GM12874 (cell line): Measurements from ENCODE around the gene LRRC71.
A peak's percentile ranks its signal among the peaks of the same experiment; 100 is the strongest.

ENCODE experiments used
- TF ChIP-seq, protein P1 (sequence below): IDR thresholded peaks from 2 replicates; pipeline ENCODE4 v1.5.1; 2011; ENCODE audit warnings: low read depth, mild to moderate bottlenecking, control low read depth, low read length, moderate library complexity; ENCODE audit not compliant: insufficient read depth

LRRC71 gene

DNA sequence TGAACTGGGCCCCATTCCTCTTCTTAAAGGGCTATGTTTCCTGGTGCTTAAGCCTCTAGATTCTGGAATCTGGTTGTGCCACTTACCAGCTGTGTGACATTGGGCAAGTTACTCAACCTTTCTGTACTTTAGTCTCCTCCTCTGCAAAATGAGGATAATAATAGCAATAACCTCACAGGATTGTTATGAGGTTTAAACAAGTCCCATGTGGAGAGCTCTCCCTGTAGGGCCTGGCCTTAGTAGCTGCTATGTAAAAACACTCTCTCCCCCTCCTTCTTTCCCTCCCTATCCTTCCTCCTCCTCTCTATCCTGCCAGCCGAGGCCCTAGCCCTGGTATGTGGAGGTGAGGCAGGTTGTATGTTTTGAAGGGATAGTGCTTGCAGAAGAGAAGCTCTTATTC is 35.1 kb upstream of the LRRC71 start:
- TF ChIP-seq, protein P1, sequence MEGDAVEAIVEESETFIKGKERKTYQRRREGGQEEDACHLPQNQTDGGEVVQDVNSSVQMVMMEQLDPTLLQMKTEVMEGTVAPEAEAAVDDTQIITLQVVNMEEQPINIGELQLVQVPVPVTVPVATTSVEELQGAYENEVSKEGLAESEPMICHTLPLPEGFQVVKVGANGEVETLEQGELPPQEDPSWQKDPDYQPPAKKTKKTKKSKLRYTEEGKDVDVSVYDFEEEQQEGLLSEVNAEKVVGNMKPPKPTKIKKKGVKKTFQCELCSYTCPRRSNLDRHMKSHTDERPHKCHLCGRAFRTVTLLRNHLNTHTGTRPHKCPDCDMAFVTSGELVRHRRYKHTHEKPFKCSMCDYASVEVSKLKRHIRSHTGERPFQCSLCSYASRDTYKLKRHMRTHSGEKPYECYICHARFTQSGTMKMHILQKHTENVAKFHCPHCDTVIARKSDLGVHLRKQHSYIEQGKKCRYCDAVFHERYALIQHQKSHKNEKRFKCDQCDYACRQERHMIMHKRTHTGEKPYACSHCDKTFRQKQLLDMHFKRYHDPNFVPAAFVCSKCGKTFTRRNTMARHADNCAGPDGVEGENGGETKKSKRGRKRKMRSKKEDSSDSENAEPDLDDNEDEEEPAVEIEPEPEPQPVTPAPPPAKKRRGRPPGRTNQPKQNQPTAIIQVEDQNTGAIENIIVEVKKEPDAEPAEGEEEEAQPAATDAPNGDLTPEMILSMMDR = no peak

DNA sequence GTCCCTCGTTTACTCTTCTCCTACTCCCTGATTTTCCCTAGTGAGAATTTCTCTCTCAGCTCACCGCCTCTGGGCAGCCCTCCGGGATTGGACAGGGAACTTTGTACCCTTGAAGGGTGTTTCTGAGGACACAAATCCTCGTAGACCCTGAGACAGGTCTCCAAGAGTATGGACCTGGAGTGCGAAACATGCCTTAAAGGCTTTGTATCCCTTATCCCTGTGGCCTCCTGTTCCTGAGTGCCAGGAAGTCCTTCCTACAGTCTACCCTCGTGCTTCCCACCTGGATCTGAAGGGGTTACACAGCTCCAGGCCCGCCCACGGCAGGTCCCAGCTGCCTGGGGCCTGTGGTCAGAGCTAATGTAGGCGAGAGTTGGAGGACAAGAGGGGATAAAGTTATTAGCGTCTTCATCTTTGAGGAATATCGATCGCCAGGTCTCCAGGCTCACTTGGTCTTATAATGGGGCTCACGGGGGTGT is 34.5 kb upstream of the LRRC71 start:
- TF ChIP-seq, protein P1 = no peak

DNA sequence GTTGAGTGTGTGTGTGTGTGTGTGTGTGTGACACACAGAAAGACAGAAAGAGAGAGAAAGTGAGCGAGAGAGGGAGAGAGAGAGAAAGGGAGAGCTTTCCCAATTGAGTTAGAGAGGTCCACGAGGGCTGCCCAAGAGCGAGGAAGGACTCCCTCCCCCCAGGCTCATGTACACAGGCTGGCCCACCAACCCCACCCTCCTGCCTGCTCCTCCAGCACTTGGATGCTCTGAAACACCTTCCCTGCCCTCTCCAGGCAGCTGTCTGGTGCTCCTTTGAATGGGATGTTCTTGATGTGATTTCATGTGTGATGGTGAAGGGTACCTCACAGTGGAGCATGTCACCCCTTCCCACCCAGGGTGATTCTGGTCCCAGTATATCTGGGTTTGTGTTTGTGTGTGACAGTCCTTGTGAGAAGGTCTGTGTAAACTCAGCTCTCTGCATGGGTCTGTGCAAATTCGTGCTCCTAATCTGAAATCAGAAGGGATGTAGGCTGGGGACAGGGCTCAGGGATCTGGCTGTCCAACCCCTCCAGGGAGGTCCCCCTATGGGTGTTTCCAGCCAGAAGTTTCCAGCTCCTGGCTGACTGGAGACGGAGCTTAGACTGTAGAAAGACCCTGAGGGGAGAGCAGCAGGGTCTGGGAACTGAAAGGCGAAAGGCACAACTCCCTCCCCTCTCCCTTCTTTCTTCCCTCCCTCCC is 33.7 kb upstream of the LRRC71 start:
- TF ChIP-seq, protein P1 = no peak

DNA sequence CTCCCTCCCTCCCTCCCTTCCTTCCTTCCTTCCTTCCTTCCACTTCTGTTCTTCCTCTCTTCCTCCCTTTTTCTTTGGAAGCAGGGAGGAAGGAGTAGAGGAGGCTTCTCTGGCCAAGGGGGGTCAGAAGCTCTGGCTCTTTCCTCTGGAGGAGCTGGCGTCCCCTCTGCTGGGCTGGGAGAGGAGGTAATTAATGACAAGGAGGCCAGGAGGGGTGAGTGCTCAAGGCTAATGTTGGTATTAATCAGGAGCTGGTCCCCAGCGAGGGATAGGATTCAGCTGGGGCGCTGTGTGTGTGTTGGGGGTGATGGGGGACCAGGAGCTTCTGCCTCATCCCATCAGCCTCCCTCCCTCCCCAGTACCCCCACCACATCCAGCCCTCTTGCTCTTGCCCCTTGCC is 33.1 kb upstream of the LRRC71 start:
- TF ChIP-seq, protein P1 = no peak

DNA sequence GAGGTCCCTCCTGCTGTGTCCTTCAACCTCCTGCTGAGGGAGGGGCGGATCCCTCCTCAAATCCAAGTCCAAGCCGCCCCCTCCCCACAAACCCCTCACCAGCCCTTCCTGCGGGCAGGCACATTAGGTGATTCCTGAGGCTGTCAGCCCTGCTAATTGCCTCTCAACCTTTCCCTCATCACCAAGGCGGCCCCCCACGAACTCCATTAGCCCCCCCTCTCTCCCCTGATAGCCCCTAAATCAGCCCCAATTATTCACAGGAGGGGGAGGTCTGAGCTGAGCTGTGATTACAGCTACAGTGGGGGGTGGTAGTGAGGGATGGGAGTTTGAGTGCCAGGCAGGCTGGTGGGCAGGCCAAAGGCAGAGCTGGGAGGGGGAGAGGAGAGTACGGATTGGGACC is 32.7 kb upstream of the LRRC71 start:
- TF ChIP-seq, protein P1 = no peak

DNA sequence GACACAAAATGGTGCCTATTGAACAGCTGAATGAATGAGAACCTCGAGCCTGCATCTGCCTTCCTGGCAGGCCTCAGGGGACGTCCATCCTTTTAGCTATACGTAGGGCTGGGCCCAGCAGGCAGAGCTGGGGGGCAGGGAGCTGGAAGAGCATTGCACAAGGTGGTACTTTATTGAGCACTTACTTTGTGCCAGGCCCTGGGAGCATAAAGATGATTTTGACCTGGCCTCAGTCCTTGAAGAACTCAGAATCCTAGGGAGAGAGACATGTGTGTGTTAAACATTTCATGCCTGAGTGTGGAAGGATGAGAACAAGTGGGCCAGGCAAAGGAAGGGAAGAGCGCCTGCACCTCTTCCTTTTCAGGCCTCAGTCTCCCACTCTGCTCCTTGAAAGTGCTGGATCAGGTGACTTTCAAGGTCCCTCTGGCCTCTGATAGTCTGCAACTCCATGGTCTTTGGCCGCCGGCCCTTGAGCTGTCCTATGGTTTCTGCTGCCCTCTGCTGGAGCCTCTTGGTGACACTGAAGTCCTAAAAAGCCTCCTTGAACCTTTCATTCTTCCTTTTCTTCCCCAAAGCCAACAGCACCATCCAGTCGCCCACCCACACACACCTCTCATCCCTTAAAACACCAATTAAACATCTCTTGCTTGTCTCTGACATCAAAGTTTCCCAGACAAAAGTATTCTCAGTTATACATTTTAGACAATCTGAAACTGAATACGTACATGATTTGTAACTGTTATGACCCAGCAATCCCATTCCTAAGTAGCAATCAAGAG is 30.4 kb upstream of the LRRC71 start:
- TF ChIP-seq, protein P1 = peak; percentile 82

DNA sequence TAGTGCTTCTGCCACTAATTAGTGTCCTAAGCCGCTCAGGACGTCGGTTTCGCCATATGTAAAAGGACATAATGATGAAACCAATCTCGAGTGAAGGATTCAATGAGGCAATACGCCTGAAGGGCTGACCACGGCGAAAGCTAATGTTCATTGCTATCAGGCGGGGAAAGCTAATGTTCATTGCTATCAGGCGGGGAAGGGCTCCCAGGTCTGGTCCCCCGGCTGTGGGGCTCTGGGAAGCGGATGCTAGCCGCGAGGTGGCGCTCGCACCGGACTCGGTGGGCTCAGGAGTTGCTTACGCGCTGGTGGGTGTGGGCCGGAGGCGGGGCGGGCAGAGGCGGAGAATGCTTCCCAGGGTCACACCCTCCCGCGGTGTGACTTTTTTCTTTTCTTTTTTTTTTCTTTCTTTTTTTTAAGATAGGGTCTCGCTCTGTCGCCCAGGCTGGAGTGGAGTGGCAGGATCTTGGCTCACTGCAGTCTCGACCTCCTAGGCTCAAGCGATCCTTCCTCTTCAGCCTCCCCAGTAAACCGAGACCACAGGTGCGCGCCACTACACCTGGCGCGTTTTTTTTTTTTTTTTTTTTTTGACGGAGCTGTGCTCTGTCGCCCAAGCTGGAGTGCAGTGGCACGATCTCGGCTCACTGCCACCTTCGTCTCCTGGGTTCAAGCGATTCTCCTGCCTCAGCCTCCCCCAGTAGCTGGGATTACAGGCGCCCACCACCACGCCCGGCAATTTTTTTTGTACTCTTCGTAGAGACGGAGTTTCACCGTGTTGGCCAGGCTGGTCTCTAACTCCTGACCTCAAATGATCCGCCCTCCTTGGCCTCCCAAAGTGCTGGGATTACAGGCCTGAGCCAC is 28.0 kb upstream of the LRRC71 start:
- TF ChIP-seq, protein P1 = peak; percentile 93
